Endometrium (tissue), 2 donors: ENCODE results near the gene MTERF1.
"Not testable (repeated sequence)": the region's sequence is repeated elsewhere in the genome, so short reads cannot be mapped to it uniquely, and the experiment has no call there.

Experiments
- FAIRE-seq: peaks from 2 replicates; lab custom pipeline; 2012; peaks lifted over from hg19 to GRCh38; lab: Jason Lieb, UNC
- donor health status: control.
- donor health status: control.

MTERF1 gene

GRCh38 chr7:91880413-91881241 lies at the start of gene MTERF1:
TSS of gene MTERF1 (minus strand) at chr7:91880702. CDS start at chr7:91880083, 619 bp downstream.
- peak; percentile 76 for FAIRE-seq

- no peak for FAIRE-seq
Observed at GRCh38 chr7:91929463-91929862, 49.0 kb upstream of the MTERF1 start.

- no peak for FAIRE-seq
Observed at GRCh38 chr7:91927912-91928311, 47.4 kb upstream of the MTERF1 start.

- no peak for FAIRE-seq
Observed at GRCh38 chr7:91922857-91923256, 42.4 kb upstream of the MTERF1 start.

- FAIRE-seq: no peak
Observed at GRCh38 chr7:91918356-91918755, 37.9 kb upstream of the MTERF1 start.

- FAIRE-seq: no peak
Observed at GRCh38 chr7:91916051-91916440, 35.5 kb upstream of the MTERF1 start.

- no peak for FAIRE-seq
Observed at GRCh38 chr7:91915401-91916050, 35.0 kb upstream of the MTERF1 start.

- FAIRE-seq: no peak
Observed at GRCh38 chr7:91913612-91914011, 33.1 kb upstream of the MTERF1 start.

GRCh38 chr7:91912494-91912893 lies 32.0 kb upstream of the MTERF1 start:
- FAIRE-seq: no peak

GRCh38 chr7:91911121-91911520 lies 30.6 kb upstream of the MTERF1 start:
- no peak for FAIRE-seq

- FAIRE-seq: no peak
Observed at GRCh38 chr7:91910171-91910570, 29.7 kb upstream of the MTERF1 start.

- FAIRE-seq: no peak
Observed at GRCh38 chr7:91899563-91899962, 19.1 kb upstream of the MTERF1 start.

- FAIRE-seq: no peak
Observed at GRCh38 chr7:91898240-91898992, 17.9 kb upstream of the MTERF1 start.

- FAIRE-seq: peak; percentile 83
Observed at GRCh38 chr7:91894781-91895480, 14.4 kb upstream of the MTERF1 start.

GRCh38 chr7:91893699-91894098 lies 13.2 kb upstream of the MTERF1 start:
- FAIRE-seq: not testable (repeated sequence)

GRCh38 chr7:91892821-91893340 lies 12.4 kb upstream of the MTERF1 start:
- FAIRE-seq: no peak

- no peak for FAIRE-seq
Observed at GRCh38 chr7:91892099-91892705, 11.7 kb upstream of the MTERF1 start.

- FAIRE-seq: not testable (repeated sequence)
Observed at GRCh38 chr7:91888271-91889175, 8.0 kb upstream of the MTERF1 start.

GRCh38 chr7:91887336-91888213 lies 7.1 kb upstream of the MTERF1 start:
- not testable (repeated sequence) for FAIRE-seq
